Tibial artery (tissue), 4 donors: ENCODE results near the gene LTB.

Experiments used
- DNase-seq, 2 donors: peaks; one replicate each; pipeline ENCODE4 v3.0.0-alpha.2; 2019
- H3K27ac ChIP-seq, 2 donors: fragments of 200-600 bp; sonication (generic) in 1 of 2; 1 replicate in 1 of 2; 2 replicates in 1 of 2; pipeline ENCODE4 v1.5.1; 2018 to 2019; ENCODE audit warnings: mild to moderate bottlenecking in 1 of 2
- H3K27me3 ChIP-seq, 2 donors: fragments of 200-600 bp; sonication (generic) in 1 of 2; one replicate each; pipeline versions ENCODE4 v1.5.1 to v1.6.0; 2016 to 2019
- H3K36me3 ChIP-seq, 3 donors: fragments of 200-600 bp; sonication (generic) in 2 of 3; one replicate each; pipeline ENCODE4 v1.5.1; 2016 to 2019; ENCODE audit warnings: mild to moderate bottlenecking in 2 of 3
- H3K4me1 ChIP-seq, 4 donors: fragments of 200-600 bp; sonication (generic) in 2 of 4; 1 replicate in 3 of 4; 2 replicates in 1 of 4; pipeline ENCODE4 v1.5.1; 2016 to 2019
- H3K4me3 ChIP-seq, 2 donors: fragments of 200-600 bp; sonication (generic) in 1 of 2; 1 replicate in 1 of 2; 2 replicates in 1 of 2; pipeline ENCODE4 v1.5.1; 2018 to 2019; ENCODE audit warnings: mild to moderate bottlenecking in 2 of 2
- H3K9me3 ChIP-seq, 3 donors: fragments of 200-600 bp; sonication (generic) in 1 of 3; one replicate each; pipeline ENCODE4 v1.5.1; 2016 to 2019
- intact Hi-C: fragments of 100-400 bp; cut with DNase I; formaldehyde crosslinking; loops from one replicate; pipeline ENCODE4 v1.15.0; 2023; ENCODE audit warnings: low total_unique reads
- TF ChIP-seq, protein P1 (sequence below), 2 experiments: fragments of 200-600 bp in 1 of 2; fragments of 450-650 bp in 1 of 2; IDR thresholded peaks; one replicate each; pipeline ENCODE4 v1.5.1; 2017 to 2019; ENCODE audit warnings: antibody characterized with exemption in 2 of 2, mild to moderate bottlenecking in 1 of 2, moderate library complexity in 1 of 2

LTB gene

DNA sequence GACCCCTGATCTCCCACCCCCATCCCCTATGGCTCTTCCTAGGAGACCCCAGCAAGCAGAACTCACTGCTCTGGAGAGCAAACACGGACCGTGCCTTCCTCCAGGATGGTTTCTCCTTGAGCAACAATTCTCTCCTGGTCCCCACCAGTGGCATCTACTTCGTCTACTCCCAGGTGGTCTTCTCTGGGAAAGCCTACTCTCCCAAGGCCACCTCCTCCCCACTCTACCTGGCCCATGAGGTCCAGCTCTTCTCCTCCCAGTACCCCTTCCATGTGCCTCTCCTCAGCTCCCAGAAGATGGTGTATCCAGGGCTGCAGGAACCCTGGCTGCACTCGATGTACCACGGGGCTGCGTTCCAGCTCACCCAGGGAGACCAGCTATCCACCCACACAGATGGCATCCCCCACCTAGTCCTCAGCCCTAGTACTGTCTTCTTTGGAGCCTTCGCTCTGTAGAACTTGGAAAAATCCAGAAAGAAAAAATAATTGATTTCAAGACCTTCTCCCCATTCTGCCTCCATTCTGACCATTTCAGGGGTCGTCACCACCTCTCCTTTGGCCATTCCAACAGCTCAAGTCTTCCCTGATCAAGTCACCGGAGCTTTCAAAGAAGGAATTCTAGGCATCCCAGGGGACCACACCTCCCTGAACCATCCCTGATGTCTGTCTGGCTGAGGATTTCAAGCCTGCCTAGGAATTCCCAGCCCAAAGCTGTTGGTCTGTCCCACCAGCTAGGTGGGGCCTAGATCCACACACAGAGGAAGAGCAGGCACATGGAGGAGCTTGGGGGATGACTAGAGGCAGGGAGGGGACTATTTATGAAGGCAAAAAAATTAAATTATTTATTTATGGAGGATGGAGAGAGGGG is 8.8 kb downstream of the LTB start:
- TF ChIP-seq, protein P1, sequence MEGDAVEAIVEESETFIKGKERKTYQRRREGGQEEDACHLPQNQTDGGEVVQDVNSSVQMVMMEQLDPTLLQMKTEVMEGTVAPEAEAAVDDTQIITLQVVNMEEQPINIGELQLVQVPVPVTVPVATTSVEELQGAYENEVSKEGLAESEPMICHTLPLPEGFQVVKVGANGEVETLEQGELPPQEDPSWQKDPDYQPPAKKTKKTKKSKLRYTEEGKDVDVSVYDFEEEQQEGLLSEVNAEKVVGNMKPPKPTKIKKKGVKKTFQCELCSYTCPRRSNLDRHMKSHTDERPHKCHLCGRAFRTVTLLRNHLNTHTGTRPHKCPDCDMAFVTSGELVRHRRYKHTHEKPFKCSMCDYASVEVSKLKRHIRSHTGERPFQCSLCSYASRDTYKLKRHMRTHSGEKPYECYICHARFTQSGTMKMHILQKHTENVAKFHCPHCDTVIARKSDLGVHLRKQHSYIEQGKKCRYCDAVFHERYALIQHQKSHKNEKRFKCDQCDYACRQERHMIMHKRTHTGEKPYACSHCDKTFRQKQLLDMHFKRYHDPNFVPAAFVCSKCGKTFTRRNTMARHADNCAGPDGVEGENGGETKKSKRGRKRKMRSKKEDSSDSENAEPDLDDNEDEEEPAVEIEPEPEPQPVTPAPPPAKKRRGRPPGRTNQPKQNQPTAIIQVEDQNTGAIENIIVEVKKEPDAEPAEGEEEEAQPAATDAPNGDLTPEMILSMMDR (IDR thresholded peaks at IDR 0.05): no peak
- no peaks in the 10 kb centered on the region for H3K9me3 ChIP-seq
- no peak overlapping the region for H3K4me3 ChIP-seq
- H3K27ac ChIP-seq: no peak overlapping the region
- intact Hi-C loops: no loop called here
- H3K36me3 ChIP-seq: no peaks in the 10 kb centered on the region
- no peak for DNase-seq
- no peaks in the 10 kb centered on the region for H3K4me1 ChIP-seq
- H3K27me3 ChIP-seq: peaks cover 0 to 27% of the 10 kb centered on the region in 2 donors

DNA sequence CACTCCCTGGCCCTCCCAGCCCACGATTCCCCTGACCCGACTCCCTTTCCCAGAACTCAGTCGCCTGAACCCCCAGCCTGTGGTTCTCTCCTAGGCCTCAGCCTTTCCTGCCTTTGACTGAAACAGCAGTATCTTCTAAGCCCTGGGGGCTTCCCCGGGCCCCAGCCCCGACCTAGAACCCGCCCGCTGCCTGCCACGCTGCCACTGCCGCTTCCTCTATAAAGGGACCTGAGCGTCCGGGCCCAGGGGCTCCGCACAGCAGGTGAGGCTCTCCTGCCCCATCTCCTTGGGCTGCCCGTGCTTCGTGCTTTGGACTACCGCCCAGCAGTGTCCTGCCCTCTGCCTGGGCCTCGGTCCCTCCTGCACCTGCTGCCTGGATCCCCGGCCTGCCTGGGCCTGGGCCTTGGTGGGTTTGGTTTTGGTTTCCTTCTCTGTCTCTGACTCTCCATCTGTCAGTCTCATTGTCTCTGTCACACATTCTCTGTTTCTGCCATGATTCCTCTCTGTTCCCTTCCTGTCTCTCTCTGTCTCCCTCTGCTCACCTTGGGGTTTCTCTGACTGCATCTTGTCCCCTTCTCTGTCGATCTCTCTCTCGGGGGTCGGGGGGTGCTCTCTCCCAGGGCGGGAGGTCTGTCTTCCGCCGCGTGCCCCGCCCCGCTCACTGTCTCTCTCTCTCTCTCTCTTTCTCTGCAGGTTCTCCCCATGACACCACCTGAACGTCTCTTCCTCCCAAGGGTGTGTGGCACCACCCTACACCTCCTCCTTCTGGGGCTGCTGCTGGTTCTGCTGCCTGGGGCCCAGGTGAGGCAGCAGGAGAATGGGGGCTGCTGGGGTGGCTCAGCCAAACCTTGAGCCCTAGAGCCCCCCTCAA is 9.9 kb downstream of the LTB start, which contains the start of gene LTA:
Gene LTA, plus strand, starts transcription at position 249 of the 871 bp plus-strand sequence. Its CDS starts 454 bp downstream, at position 703.
- DNase-seq: no peak
- TF ChIP-seq, protein P1 (IDR thresholded peaks at IDR 0.05): no peak
- no peak within 1 kb of the TSS for H3K27ac ChIP-seq
- H3K4me1 ChIP-seq: no peaks in the 10 kb centered on the region
- peaks cover 0 to 32% of the 10 kb centered on the region in 2 donors for H3K27me3 ChIP-seq
- no peaks in the 10 kb centered on the region for H3K9me3 ChIP-seq
- intact Hi-C loops: no loop called here
- no peak within 1 kb of the TSS for H3K4me3 ChIP-seq
- no peaks in the 10 kb centered on the region for H3K36me3 ChIP-seq

DNA sequence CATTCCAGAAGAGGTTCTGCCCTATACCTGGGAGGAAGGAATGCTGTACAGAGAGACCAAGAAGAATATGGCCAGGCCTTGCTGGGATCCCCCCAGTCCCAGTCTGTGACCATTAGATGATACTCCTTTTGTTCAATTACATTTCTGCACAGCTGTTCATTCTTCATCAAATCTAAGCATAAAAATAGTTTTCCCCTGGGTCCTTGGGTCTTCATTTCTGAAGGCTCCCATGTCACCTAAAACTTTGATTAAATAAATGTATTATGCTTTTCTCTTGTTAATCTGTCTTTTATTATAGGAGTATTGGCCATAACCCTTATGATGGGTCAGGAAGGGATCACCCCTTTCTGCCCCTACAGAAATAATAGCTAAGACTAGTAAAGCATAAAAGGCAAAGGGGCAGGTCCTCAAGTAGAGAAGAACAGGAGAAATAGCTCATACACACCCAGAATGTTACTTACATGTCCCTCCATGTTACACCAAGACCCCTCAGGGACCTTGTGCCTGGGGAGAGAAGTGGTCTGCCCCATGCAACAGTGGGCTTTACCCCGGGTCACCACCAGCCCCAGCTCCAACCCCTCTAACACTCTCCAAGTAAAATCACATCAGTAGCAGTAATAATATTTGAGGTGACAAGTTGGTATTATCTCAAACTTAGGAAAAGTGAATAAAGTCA is 12.2 kb downstream of the LTB start:
- no peak overlapping the region for H3K4me3 ChIP-seq
- intact Hi-C loops: no loop called here
- H3K27me3 ChIP-seq: peaks cover 0 to 48% of the 10 kb centered on the region in 2 donors
- TF ChIP-seq, protein P1 (IDR thresholded peaks at IDR 0.05): no peak
- H3K36me3 ChIP-seq: no peaks in the 10 kb centered on the region
- no peak for DNase-seq
- no peaks in the 10 kb centered on the region for H3K9me3 ChIP-seq
- H3K4me1 ChIP-seq: no peaks in the 10 kb centered on the region
- no peak overlapping the region for H3K27ac ChIP-seq

DNA sequence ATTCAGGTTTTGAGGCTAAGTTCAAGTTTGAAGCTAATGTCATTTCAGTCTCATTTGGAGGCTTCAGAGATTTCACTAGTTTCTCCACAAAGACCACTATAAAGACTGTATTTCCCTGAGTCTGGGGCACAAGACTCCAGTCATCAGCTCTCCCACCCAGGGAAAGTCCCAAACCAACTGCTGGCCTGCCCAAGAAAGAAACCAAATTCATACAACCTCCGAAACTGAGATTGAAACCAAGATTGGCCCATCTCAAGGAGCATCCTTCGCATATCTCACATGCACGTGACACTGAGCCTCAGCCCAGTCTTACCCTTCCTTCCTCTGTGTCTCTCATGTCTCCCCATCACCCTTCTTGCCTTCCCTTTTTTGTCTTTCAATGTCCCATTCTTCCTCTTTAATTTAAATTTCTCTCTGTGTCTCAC is 13.7 kb downstream of the LTB start:
- Histone ChIP-seq H3K36me3 (no peaks in the 10 kb centered on the region), H3K9me3 (no peaks in the 10 kb centered on the region), H3K4me3 (no peak overlapping the region), H3K4me1 (no peaks in the 10 kb centered on the region), H3K27ac (no peak overlapping the region), H3K27me3 (peaks cover 0 to 44% of the 10 kb centered on the region in 2 donors)
- TF ChIP-seq, protein P1 (IDR thresholded peaks at IDR 0.05): no peak
- DNase-seq: no peak
- intact Hi-C loops: no loop called here
